GM23338 (cell line): ENCODE measurements around the gene CRADD. TPM values are rescaled to one million over a fixed set of nuclear protein-coding genes. Genes with fewer than 3 reads are reported as not detected.

Source experiments
- ATAC-seq: fragments of 200-7000 bp; cut with Tn5 transposase; 3 replicates; pipeline ENCODE4 v1.9.1; 2020
- DNase-seq: peaks from one replicate; pipeline ENCODE4 v3.0.0-alpha.2; 2015; ENCODE audit warnings: low spot score
- H2AFZ ChIP-seq: fragments of 200-600 bp; sonication (generic); 2 replicates; pipeline ENCODE4 v1.8.0; 2016; ENCODE audit warnings: antibody characterized with exemption, mild to moderate bottlenecking, moderate library complexity
- H3F3A ChIP-seq: fragments of 200-600 bp; sonication (generic); replicated peaks from 2 replicates; pipeline ENCODE4 v1.8.0; 2017; ENCODE audit warnings: antibody characterized with exemption, mixed run types, low read depth
- H3K27ac ChIP-seq: fragments of 200-600 bp; sonication (generic); 2 replicates; pipeline ENCODE4 v1.6.1; 2016; ENCODE audit warnings: low read depth
- H3K27me3 ChIP-seq: fragments of 200-600 bp; sonication (generic); 2 replicates; pipeline ENCODE4 v1.8.0; 2016; ENCODE audit warnings: mild to moderate bottlenecking, mixed run types, moderate library complexity; ENCODE audit not compliant: insufficient read depth
- H3K36me3 ChIP-seq: fragments of 200-600 bp; sonication (generic); 2 replicates; pipeline ENCODE4 v1.8.0; 2016; ENCODE audit warnings: mild to moderate bottlenecking; ENCODE audit not compliant: insufficient read depth
- H3K4me1 ChIP-seq: fragments of 200-600 bp; sonication (generic); 2 replicates; pipeline ENCODE4 v1.8.0; 2016; ENCODE audit warnings: mild to moderate bottlenecking, moderate library complexity; ENCODE audit not compliant: insufficient read depth
- H3K4me2 ChIP-seq: fragments of 200-600 bp; sonication (generic); 2 replicates; pipeline ENCODE4 v1.7.1; 2017; ENCODE audit warnings: mixed run types
- H3K4me3 ChIP-seq: fragments of 200-600 bp; sonication (generic); 2 replicates; pipeline ENCODE4 v1.6.1; 2016; ENCODE audit warnings: mixed run types
- H3K79me2 ChIP-seq: fragments of 200-600 bp; sonication (generic); replicated peaks from 2 replicates; pipeline ENCODE4 v1.8.0; 2017; ENCODE audit warnings: mild to moderate bottlenecking; ENCODE audit not compliant: insufficient read depth
- H3K9me2 ChIP-seq: fragments of 200-600 bp; sonication (generic); 2 replicates; pipeline ENCODE4 v1.8.0; 2017; ENCODE audit not compliant: insufficient read depth
- H4K20me1 ChIP-seq: fragments of 200-600 bp; sonication (generic); replicated peaks from 2 replicates; pipeline ENCODE4 v1.8.0; 2017; ENCODE audit warnings: mild to moderate bottlenecking; ENCODE audit not compliant: insufficient read depth
- H3K27ac Mint-ChIP-seq: 2 replicates; pipeline ENCODE4 v1.8.0; 2020; ENCODE audit warnings: inconsistent platforms, mild to moderate bottlenecking, moderate library complexity, mixed read lengths
- H3K27me3 Mint-ChIP-seq: 3 replicates; pipeline ENCODE4 v1.8.0; 2022; ENCODE audit warnings: low read depth, mild to moderate bottlenecking, moderate library complexity, mixed read lengths, inconsistent platforms; ENCODE audit not compliant: insufficient read depth, poor library complexity
- H3K36me3 Mint-ChIP-seq: 3 replicates; pipeline ENCODE4 v1.8.0; 2021; ENCODE audit warnings: low read depth, mild to moderate bottlenecking, inconsistent platforms, moderate library complexity, mixed read lengths
- H3K4me1 Mint-ChIP-seq: 3 replicates; pipeline ENCODE4 v1.8.0; 2020; ENCODE audit warnings: mild to moderate bottlenecking, inconsistent platforms, mixed read lengths
- H3K4me3 Mint-ChIP-seq: 3 replicates; pipeline ENCODE4 v1.8.0; 2021; ENCODE audit warnings: moderate library complexity, mild to moderate bottlenecking, inconsistent platforms, mixed read lengths
- H3K9me3 Mint-ChIP-seq: 3 replicates; pipeline ENCODE4 v1.8.0; 2020; ENCODE audit warnings: moderate library complexity, mild to moderate bottlenecking, inconsistent platforms, mixed read lengths
- CREB1 ChIP-seq: fragments of 250-450 bp; sonication (Bioruptor Pico); IDR thresholded peaks from 2 replicates; pipeline ENCODE4 v1.5.0; 2020; ENCODE audit warnings: low read depth, mild to moderate bottlenecking, moderate library complexity
- CTCF ChIP-seq, 2 experiments: fragments of 200-600 bp in 1 of 2; sonication (generic) in 1 of 2; conservative IDR thresholded peaks; 2 replicates each; pipeline versions ENCODE4 v1.5.1 to v1.6.1; 2016 to 2017; ENCODE audit warnings: antibody characterized with exemption in 2 of 2, low read depth in 2 of 2, mild to moderate bottlenecking in 2 of 2, moderate library complexity in 1 of 2
- EZH2 ChIP-seq: fragments of 200-600 bp; sonication (generic); IDR thresholded peaks from one replicate; pipeline ENCODE4 v1.8.0; 2017; ENCODE audit warnings: antibody characterized with exemption, mild to moderate bottlenecking, low read depth; ENCODE audit not compliant: unreplicated experiment
- EZH2phosphoT487 ChIP-seq: fragments of 200-600 bp; sonication (generic); IDR thresholded peaks from one replicate; pipeline ENCODE4 v1.8.1; 2018; ENCODE audit warnings: antibody characterized with exemption; ENCODE audit not compliant: unreplicated experiment
- JUNB ChIP-seq: IDR thresholded peaks from one replicate; pipeline ENCODE4 v1.6.1; 2016; ENCODE audit warnings: antibody characterized with exemption; ENCODE audit not compliant: unreplicated experiment
- NANOG ChIP-seq: IDR thresholded peaks from 2 replicates; pipeline ENCODE4 v1.6.1; 2016; ENCODE audit warnings: antibody characterized with exemption, borderline replicate concordance
- POLR2AphosphoS5 ChIP-seq: IDR thresholded peaks from 2 replicates; pipeline ENCODE4 v1.6.1; 2016; ENCODE audit warnings: antibody characterized with exemption, low read depth
- REST ChIP-seq: IDR thresholded peaks from one replicate; pipeline ENCODE4 v1.6.1; 2018; ENCODE audit warnings: antibody characterized with exemption; ENCODE audit not compliant: unreplicated experiment
- STAT1 ChIP-seq: IDR thresholded peaks from one replicate; pipeline ENCODE4 v1.6.1; 2016; ENCODE audit warnings: antibody characterized with exemption; ENCODE audit not compliant: unreplicated experiment
- ZNF114 ChIP-seq: fragments of 250-450 bp; sonication (Bioruptor Pico); IDR thresholded peaks from 2 replicates; pipeline ENCODE4 v1.5.0; 2020; ENCODE audit warnings: mild to moderate bottlenecking, moderate library complexity
- ZNF331 ChIP-seq: fragments of 250-450 bp; sonication (Bioruptor Pico); IDR thresholded peaks from 2 replicates; pipeline ENCODE4 v1.5.0; 2020; ENCODE audit warnings: low read depth, mild to moderate bottlenecking, moderate library complexity
- ZNF462 ChIP-seq: fragments of 250-450 bp; sonication (Bioruptor Pico); IDR thresholded peaks from 2 replicates; pipeline ENCODE4 v1.5.0; 2020; ENCODE audit warnings: mild to moderate bottlenecking, moderate library complexity
- polyA plus RNA-seq: library from polyadenylated mRNA; unstranded; fragments of >200 nt; fragmentation: Nextera tagmentation; extraction: Ambion mirVana; gene quantifications from 2 replicates; pipeline ENCODE4 v1.2.1, GENCODE V29; 2016
- total RNA-seq: library from RNA; depleted of rRNA; stranded (reverse); fragments of >200 nt; shearing (Covaris generic); gene quantifications from 2 replicates; pipeline ENCODE4 v1.2.3, GENCODE V29; 2014
- TF ChIP-seq, protein P1 (sequence below): IDR thresholded peaks from 2 replicates; pipeline ENCODE4 v1.6.1; 2016; ENCODE audit warnings: antibody characterized with exemption

Gene CRADD
- total and polyA plus RNA-seq, 2 experiments from 2014 or later = 6.3 to 27.9 TPM

GRCh38 chr12:93908264-93908663 lies 231.1 kb downstream of the CRADD start:
- Histone ChIP-seq H4K20me1 (no peaks in the 10 kb centered on the region), H3K4me3 (no peak overlapping the region), H3K4me2 (no peak overlapping the region), H3K36me3 (no peaks in the 10 kb centered on the region), H3K27ac (no peak overlapping the region), H2AFZ (no peak overlapping the region), H3K27me3 (no peaks in the 10 kb centered on the region), H3F3A (no peaks in the 10 kb centered on the region), H3K9me2 (no peaks in the 10 kb centered on the region), H3K79me2 (no peaks in the 10 kb centered on the region), H3K4me1 (no peaks in the 10 kb centered on the region)
- Mint-ChIP-seq H3K27me3 (peaks cover 2% of the 10 kb centered on the region), H3K36me3 (peaks cover under 1% of the 10 kb centered on the region; the same call in 1 of the 3 replicates), H3K27ac (no peak overlapping the region), H3K9me3 (peaks cover under 1% of the 10 kb centered on the region; the same call in 1 of the 3 replicates), H3K4me1 (no peaks in the 10 kb centered on the region; the same call in 2 of the 3 replicates), H3K4me3 (no peak overlapping the region)
- no peak for DNase-seq
- no peak for TF ChIP-seq STAT1
- no peak for TF ChIP-seq ZNF114 (CRISPR knock-in tag)
- TF ChIP-seq EZH2phosphoT487 = no peak
- no peak for TF ChIP-seq ZNF462 (CRISPR knock-in tag)
- no peak for TF ChIP-seq CTCF (conservative IDR thresholded peaks at IDR 0.05; ENCODE audit: low read depth in 2 of 2)
- TF ChIP-seq, protein P1, sequence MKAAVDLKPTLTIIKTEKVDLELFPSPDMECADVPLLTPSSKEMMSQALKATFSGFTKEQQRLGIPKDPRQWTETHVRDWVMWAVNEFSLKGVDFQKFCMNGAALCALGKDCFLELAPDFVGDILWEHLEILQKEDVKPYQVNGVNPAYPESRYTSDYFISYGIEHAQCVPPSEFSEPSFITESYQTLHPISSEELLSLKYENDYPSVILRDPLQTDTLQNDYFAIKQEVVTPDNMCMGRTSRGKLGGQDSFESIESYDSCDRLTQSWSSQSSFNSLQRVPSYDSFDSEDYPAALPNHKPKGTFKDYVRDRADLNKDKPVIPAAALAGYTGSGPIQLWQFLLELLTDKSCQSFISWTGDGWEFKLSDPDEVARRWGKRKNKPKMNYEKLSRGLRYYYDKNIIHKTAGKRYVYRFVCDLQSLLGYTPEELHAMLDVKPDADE = no peak
- no peak for TF ChIP-seq ZNF331 (CRISPR knock-in tag)
- no peak for TF ChIP-seq CREB1
- TF ChIP-seq POLR2AphosphoS5 = no peak
- TF ChIP-seq JUNB = no peak
- no peak for TF ChIP-seq EZH2
- no peak for TF ChIP-seq NANOG
- TF ChIP-seq REST = no peak
- no peak for ATAC-seq
